Amniotic stem cell (primary cell): ENCODE results near the gene MAGEA9.
"Not testable (repeated sequence)": the region's sequence is repeated elsewhere in the genome, so short reads cannot be mapped to it uniquely, and the experiment has no call there.

ENCODE experiments used
- DNase-seq: peaks from one replicate; lab custom pipeline; 2025; lab: John Stamatoyannopoulos, UW

MAGEA9 gene, protein sequence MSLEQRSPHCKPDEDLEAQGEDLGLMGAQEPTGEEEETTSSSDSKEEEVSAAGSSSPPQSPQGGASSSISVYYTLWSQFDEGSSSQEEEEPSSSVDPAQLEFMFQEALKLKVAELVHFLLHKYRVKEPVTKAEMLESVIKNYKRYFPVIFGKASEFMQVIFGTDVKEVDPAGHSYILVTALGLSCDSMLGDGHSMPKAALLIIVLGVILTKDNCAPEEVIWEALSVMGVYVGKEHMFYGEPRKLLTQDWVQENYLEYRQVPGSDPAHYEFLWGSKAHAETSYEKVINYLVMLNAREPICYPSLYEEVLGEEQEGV

DNA sequence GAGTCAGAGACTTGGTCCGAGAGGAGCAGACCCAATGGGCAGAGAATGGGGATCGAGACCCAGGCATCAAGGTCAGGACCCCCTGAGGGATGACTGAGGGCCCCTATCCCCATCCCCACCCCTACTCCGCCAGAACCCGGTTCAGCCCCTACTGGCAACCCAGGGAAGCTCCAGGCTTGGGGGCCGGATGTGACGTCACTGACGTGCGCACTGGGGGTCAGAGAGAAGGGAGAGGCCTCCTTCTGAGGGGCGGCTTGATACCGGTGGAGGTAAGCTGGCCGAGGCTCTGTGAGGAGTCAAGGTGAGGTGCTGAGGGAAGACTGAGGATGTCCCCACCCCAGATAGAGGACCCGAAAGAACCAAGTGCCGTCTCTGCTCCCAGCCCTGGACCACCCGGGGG, at the start of gene MAGEA9:
MAGEA9 (plus strand) TSS at position 204 of the 400 bp plus-strand sequence. CDS start 4,281 bp downstream, outside the sequence.
- DNase-seq, result not testable (repeated sequence)

DNA sequence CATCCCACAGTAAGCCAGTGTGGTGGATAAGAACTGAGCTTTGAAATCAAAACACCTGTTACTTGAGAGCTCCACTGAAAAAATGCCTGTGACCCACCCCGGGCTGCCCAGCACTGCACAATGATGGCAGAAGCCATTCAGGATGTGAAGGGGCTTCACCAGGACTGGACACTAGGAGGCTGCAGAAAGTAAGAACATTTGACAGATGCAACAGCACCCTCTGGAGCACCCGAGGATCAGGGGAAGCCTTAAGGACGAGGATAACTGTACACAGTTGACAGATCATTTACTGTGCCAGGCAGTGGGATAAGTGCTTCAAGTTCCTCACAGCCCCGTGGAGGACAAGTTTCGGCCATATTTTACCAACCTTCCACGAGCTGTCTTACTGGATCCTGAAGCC, 39.5 kb upstream of the MAGEA9 start:
- DNase-seq, result not testable (repeated sequence)

DNA sequence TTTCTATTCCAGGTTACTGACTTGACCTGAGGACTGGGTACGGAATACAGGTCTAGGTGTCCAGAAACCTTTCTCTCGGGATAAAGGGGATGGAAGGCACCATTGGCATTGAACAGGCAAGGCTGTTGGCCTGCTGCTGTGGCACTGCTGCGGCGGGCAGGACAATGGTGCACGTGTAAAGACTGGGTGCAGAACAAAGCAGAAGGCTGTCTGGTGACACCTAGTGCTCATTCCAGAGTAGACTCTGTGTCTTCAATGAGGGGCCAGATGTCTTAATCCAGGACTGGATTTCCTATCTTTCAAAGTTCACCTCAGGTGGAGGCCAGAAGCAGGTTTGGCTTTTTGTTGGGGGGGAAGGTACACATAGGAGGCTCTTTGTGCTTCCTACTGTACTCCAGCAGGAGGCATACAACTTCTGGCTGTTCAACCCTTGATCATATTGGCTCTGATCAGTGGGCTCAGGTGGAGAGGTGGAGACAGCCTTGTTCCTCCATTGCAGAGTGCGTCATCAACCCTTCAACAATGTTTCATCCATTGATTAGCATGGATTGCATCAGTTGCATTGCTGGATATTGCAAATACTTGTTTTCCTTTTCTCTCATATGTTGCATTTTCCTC, 35.2 kb upstream of the MAGEA9 start:
- DNase-seq, result not testable (repeated sequence)

DNA sequence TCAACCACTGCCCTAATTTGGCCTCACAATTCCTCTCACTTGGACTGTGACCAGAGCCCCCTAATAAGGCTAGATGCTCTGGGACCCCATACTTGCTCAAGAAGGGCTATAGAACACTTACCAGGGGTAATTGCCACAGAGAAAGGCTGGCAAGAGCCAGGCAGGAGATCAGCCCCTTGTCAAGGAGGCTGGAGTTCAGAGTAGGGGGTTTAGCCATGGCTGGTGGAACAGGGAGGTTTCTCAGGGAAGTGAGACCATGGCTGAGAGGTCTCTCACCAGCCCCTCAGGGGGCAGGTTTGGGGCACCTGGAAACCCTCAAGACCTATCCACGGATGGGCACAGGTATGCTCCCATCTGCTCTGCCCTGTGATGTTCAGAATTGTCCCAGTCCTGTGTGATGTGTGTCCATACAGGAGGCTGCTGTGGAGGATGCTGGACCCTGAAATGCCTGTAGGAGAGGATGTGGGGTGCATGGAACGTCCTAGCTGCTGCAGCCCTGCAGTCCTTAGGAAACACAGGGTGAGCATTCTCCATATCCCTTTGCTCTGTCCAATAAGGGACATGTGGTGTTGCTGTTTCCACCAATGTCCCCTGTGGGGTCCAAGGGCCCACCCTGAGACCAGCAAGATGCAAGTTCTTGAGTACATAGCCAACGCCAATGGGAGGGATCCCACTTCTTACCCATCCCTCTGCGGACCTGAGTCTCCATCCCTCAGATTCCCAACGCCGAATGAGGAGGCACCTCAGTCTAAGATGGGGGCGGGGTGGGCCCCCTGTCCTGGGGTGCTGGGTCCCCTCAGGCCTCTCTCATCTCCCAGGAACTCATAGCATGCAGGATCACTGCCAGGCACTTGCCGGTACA, 24.3 kb upstream of the MAGEA9 start:
- DNase-seq, result no peak

DNA sequence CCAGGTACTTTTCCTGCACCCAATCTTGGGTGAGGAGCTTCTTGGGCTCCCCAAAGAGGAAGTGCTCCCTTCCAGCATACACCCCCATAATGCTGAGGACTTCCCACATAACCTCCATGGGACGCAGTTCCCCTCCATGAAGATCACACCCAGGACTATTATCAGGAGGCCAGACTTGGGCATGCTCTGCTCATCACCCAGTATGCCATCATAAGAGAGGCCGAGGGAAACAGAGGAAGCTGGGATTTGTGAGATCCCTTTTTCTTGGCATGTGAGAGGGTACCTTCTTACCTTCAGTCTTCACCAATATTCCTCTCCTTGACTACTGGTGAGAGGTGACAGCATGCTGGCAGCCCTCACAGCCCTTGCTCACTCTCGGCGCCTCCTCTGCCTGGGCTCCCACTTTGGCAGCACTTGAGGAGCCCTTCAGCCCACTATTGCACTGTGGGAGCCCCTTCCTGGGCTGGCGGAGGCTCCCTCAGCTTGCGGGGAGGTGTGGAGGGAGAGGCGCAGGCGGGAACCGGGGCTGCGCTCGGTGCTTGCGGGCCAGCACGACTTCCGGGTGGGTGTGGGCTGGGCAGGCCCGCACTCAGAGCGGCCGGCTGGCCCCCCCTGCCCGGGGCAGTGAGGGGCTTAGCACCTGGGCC, 23.5 kb upstream of the MAGEA9 start:
- DNase-seq, result no peak

DNA sequence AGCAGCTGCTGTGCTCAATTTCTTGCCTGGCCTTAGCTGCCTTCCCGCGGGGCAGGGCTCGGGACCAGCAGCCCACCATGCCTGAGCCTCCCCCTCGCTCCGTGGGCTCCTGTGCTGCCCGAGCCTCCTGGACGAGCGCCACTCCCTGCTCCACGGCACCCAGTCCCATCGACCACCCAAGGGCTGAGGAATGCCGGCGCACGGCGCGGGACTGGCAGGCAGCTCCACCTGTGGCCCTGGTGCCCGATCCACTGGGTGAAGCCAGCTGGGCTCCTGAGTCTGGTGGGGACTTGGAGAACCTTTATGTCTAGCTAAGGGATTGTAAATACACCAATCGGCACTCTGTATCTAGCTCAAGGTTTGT, 23.0 kb upstream of the MAGEA9 start:
- DNase-seq, result not testable (repeated sequence)

DNA sequence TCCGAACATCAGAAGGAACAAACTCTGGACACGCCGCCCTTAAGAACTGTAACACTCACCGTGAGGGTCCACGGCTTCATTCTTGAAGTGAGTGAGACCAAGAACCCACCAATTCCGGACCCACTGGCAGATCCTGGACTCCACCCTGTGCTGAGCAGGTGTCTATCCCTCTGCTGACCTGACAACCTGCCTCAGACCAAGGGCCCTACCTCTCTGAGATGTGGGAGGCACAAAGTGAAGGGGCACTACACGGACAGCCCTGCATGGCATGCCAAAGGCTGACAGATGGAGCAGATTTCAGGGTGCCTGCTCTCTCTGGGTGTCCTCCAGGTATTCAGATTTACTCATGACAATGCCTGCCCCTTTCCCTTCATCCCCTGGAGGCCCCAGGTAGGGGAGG, 21.9 kb upstream of the MAGEA9 start:
- DNase-seq, result no peak

DNA sequence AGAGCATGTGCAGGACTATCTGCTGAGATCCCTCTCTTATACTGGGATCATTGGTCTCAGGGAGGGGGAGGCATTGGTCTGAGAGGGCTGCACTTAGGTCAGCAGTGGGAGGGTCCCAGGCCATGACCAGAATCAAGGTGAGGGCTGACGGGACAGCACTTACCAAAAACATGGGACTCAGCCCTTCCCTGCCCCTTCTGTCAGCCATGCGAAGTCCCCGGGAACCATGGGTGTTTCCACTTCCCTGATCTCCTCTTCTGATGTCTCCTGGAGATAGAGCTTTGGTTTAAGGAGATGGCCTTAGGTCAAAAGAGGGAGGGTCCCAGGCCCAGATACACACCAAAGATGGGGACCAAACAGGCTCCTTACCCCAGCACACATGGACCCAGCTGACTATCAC, 20.8 kb upstream of the MAGEA9 start:
- no peak for DNase-seq

DNA sequence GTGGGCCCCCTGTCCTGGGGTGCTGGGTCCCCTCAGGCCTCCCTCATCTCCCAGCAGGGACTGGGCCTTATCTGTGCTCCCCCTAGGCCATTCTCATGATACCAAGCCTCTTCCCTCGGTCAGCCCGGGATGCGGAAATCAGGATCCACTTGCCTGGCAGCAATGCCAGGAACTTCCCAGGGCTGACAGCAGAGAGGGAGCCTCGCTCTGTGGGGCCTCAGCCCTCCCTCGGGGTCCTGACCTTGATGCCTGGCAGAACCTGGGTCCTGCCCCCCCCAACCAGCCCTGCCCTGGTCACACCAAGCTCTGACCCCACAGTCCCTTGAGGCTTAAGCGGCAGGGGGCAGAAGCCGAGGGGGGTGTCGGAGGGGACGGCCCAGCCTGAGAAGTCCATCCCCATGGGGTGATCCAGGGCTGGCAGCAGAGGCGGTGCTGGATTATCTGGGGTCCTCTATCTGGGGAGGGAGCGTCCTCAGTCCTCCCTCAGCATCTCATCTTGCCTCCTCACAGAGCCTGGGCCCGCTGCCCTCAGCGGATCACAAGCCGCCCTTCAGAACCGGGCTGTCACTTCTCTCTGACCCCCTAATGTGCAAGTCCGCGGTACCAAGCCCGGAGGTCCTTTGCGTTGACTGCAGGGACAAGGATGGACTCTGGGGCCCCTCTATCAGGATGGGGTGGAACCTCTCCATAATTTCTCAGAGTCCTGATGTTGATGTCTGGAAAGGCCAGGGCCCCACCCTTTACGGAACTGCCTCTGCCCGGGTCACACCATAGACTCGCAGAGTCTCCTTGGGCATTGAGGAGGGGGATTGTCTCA, 19.7 kb upstream of the MAGEA9 start:
- DNase-seq, result not testable (repeated sequence)

DNA sequence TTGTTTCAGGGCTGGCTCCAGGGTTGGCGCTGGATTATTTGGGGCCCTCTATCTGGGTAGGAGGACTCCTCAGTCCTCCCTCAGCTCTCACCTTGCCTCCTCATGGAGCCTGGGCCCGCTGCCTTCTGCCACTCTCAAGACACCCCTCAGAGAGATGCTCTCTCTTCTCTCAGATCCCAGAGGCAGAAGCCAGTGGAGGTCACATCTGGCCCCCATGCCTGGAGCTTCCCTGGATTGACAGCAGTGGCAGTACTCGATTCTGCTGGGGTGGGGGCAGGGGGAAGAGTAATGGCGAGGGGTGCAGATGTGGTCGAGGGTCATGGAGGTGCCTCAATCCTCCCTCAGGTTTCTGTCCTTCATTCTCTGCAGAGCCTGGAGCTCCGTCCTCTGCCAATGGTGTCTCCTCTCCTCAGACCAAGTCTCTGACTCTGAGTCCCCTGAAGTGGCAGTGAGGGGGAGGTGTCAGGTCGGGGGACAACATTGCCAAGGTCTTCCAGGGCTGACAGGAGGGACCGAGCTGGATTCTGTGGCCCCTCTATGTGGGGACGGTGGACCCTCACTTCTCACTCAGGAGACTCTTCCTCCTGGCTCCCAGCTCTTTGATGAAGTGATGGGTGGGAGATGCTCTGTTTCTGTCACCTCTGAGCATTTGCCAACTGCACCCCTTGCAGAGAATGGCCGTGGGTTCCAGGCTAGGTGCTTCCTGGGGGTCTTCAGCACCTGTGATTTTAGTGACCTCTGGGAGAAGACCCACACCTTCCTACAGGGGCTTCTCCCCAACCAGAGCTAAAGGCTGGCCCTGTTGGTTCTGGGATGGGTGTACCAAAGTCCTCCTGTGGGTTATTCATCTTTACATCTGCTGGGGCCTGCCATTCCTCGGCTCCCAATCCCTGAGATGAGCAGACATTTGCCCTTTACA, 18.8 kb upstream of the MAGEA9 start:
- no peak for DNase-seq

DNA sequence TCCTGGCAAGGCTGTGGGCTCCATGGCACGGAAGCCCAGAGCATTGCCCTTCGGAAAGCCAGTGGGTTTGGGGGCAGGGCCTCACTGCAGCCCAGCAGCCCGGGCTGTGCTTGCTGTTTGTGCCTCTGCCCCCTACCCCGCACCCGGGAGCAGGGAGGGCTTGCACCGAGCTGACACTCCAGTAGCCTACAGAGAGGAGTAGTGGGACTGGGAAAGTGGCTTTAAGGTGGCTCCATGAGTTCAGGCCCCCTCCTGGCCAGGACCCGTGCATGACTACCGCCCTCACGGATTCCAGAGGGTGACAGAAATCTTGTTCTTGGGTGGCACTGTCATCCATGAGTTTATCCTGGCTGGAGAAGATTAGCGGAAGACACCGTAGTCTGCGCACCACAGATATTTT, 11.4 kb upstream of the MAGEA9 start:
- DNase-seq, result not testable (repeated sequence)

DNA sequence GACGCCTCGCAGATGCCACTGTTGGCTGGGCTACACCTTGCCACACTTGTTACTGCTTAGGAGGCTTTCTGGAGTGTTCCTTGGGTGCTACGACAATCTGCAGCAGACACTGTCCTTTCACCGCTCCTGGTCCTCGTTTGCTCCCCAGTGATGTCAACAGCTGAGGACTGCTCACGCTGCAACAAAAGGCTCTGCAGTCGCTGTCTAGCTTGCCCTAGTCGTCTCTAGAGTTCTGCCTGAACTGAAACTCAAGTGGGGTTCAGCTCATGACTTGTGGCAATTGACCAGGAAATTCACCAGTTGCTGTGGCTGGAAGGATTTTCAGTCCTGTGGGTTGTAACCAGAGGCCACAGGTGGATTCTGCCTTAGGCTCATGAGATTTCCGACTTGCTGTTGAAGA, 8.7 kb upstream of the MAGEA9 start:
- DNase-seq, result not testable (repeated sequence)

DNA sequence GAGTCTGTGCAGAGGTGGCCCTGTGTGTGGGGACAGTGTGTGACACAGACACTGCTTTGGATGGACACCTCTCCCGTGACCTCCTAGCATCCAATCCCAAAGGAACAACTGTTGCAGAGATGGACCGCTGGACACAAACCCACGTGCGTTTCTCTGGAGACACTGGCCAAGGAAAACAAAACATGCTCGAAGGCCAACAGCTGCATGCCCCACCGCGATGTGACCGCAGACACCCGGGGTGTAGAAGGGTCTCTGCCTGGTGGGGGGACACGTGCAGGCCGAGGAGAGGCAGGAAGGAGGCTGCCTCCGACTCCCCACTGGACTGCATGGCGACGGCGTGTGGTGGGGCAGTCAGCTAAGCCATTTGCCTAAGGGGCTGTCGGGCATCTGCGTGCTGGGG, 8.0 kb upstream of the MAGEA9 start, which contains the start of gene HSFX1:
HSFX1 (plus strand) TSS at position 301 of the 400 bp plus-strand sequence. CDS start 614 bp downstream, outside the sequence.
- not testable (repeated sequence) for DNase-seq

DNA sequence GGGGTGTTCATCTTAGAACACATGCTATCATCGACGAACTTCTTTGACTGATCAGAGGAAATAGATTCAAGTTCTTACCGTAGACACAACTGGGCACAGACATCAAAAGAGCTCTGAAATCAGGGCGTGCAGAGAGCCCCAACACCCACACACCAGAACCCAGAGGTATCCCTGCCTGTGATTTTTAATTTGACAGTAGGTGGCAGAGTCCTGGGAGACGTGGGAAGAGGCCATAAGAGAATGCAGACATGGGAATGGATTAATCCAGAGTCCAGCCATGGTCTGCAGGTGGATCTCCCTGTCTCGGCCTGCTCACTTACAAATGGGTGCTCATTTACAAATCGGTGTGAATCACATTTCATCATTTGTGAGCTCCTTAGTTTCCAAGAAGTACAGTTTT, 3.7 kb upstream of the MAGEA9 start:
- not testable (repeated sequence) for DNase-seq

DNA sequence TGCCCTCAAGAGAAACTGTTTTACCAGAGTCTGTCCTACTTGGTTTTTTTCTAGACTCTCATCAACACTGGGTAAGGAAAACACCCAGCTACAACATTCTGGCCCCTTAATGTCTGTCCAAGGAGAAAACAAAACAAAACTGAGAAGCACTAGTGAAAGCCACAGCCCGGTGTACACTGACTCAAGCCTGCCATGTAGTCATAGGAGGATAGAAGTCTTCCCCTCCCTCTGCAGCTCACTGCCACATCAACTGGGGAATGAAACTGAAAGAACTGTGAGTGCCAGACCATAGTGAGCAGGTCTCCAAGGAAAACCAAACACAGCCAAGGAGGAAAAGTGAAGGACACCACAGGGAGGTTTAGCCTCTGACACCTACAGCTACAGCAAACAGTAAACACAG, 13.8 kb downstream of the MAGEA9 start:
- not testable (repeated sequence) for DNase-seq

DNA sequence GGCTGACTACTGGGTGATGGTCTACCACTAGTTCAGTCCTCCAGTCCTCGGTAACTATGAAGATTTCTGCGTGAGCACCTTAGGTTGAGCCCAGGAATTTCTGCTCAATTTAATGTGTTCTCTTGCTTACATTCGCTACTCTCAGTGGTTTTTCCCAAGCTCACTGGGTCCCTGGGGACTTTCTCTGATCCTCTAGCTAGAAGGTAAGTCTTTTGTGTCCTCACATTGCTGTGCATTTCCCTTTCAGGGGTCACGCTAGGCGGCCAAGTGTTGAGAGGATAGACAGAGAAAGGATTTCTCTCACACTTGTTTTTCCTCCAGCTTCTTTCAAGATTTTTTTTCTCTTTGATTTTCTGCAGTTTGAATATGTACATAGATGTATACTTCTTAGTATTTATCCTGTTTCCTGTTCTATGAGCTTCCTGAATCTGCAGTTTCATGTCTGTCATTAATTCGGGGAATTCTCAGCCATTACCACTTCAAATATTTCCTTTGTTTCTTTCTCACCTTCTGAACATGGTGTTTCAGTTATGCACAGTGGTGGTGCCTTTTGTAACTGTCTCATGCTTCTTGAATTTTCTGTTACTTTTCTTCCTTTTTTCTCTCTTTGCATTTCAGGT, 17.5 kb downstream of the MAGEA9 start:
- no peak for DNase-seq

DNA sequence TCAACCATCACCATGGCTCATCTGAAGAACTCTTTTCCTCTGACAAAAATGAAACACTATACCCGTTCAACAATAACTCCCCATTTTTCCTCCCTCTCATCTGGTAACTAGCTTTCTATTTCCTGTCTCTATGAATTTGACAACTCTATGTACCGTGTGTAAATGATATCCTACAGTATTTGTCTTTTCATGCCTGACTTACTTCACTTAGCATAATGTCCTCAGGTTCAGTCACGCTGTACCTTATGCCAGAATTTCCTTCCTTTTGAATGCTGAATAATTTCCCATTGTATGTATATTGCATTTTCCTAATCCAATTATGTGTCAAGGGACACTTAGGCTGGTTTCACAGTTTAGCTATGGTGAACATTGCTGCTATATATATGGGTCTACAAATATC, 18.2 kb downstream of the MAGEA9 start:
- no peak for DNase-seq

DNA sequence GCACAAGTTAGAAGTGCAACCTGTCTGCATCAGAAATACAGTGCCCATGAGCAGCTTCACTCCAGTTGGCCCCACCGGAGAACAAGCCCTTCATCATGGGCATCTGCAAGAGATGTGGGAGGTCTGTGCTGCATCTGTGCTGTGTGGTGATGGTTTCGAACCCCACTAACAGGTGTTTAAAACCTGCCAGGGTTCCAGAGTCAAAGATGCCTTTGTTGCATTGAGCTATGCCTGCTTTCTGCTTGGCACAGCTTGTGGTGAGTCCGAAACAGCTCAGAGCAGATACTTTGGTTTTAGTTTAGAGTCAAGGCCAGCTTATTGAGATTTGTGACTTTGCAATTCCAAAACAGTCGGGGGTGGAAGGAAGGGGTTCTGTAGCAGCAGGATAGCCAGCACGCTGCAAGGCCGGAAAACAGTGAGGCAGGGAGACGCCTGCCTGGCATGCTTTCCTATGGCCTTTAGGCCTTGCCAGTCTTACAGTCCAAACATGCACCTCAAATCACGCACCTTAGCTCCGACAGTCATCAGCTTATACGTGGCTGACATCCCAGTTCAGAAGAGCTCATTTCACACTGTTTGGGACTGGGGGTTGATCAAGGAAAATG, 21.8 kb downstream of the MAGEA9 start:
- DNase-seq, result no peak

DNA sequence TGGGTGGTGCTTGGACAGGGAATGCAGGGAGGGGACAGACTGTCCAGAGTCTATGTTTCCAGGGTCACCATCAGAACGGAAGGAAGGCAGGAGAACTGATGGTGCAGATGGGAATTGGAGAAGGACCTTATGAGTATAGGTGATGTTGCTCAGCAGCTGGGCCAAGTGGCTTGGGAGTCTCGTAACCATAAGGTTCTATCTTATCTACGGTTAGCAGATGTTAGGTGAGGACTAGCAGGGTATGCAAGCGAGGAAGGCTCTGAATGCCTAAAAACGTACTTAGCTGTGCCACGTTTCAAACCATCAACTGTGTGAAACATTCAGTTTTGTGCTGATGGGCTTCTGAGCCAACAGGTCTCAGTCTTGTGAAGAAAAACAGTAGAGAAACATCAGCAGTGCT, 22.4 kb downstream of the MAGEA9 start:
- DNase-seq, result no peak
